CD4-positive, CD25-positive, alpha-beta regulatory T cell (primary cell): ENCODE results near the gene TBC1D17. TPM values are rescaled to one million over a fixed set of nuclear protein-coding genes. Genes with fewer than 3 reads are reported as not detected.

Experiments
- ATAC-seq, 2 donors: fragments of 150-1000 bp; cut with Tn5 transposase; one replicate each; pipeline ENCODE4 v1.10.0; 2021; ENCODE audit warnings: low read depth in 2 of 2, moderate number of reproducible peaks in 2 of 2, moderate library complexity in 1 of 2
- DNase-seq, 3 donors: peaks; one replicate each; pipeline versions ENCODE4 v3.0.0 to v3.0.0-alpha.2; 2012 to 2022; ENCODE audit warnings: mixed read lengths in 1 of 3
- H3K27ac ChIP-seq: one replicate; pipeline ENCODE4 v1.7.0; 2013; ENCODE audit warnings: mild to moderate bottlenecking, low read length; ENCODE audit not compliant: insufficient read depth, poor library complexity, severe bottlenecking
- H3K27me3 ChIP-seq: one replicate; pipeline ENCODE4 v1.7.0; 2013; ENCODE audit warnings: low read length; ENCODE audit not compliant: control insufficient read depth, insufficient read depth
- H3K36me3 ChIP-seq: one replicate; pipeline ENCODE4 v1.7.0; 2013; ENCODE audit warnings: mild to moderate bottlenecking, low read length, moderate library complexity; ENCODE audit not compliant: control insufficient read depth, insufficient read depth
- H3K4me1 ChIP-seq: 2 replicates; pipeline ENCODE4 v1.7.0; 2013; ENCODE audit warnings: mild to moderate bottlenecking, low read length; ENCODE audit not compliant: insufficient read depth, control insufficient read depth, poor library complexity, severe bottlenecking
- H3K4me3 ChIP-seq: one replicate; pipeline ENCODE4 v1.7.0; 2013; ENCODE audit warnings: low read depth, mild to moderate bottlenecking, low read length, moderate library complexity
- H3K9me3 ChIP-seq, 2 experiments: 1 replicate in 1 of 2; 2 replicates in 1 of 2; pipeline ENCODE4 v1.7.0; 2013; ENCODE audit warnings: low read length in 2 of 2, mild to moderate bottlenecking in 1 of 2, moderate library complexity in 1 of 2; ENCODE audit not compliant: control insufficient read depth in 2 of 2
- H3K27ac Mint-ChIP-seq, 3 donors: one replicate each; pipeline ENCODE4 v1.8.0; 2020 to 2022; ENCODE audit warnings: mild to moderate bottlenecking in 3 of 3, mixed read lengths in 3 of 3, moderate library complexity in 2 of 3
- H3K27me3 Mint-ChIP-seq: one replicate; pipeline ENCODE4 v1.8.0; 2022; ENCODE audit warnings: mild to moderate bottlenecking, mixed read lengths
- H3K36me3 Mint-ChIP-seq: one replicate; pipeline ENCODE4 v1.8.0; 2020; ENCODE audit warnings: mixed read lengths
- H3K4me1 Mint-ChIP-seq, 4 donors: one replicate each; pipeline ENCODE4 v1.8.0; 2020 to 2022; ENCODE audit warnings: mixed read lengths in 4 of 4, mild to moderate bottlenecking in 1 of 4
- H3K4me3 Mint-ChIP-seq, 4 donors: one replicate each; pipeline ENCODE4 v1.8.0; 2020 to 2022; ENCODE audit warnings: mild to moderate bottlenecking in 4 of 4, mixed read lengths in 4 of 4, moderate library complexity in 3 of 4
- H3K9me3 Mint-ChIP-seq, 7 donors: one replicate each; pipeline ENCODE4 v1.8.0; 2020 to 2022; ENCODE audit warnings: mixed read lengths in 7 of 7, mild to moderate bottlenecking in 3 of 7, moderate library complexity in 2 of 7
- polyA plus RNA-seq, 4 donors: library from polyadenylated mRNA; unstranded; fragments of 300-500 nt; fragmentation: Illumina TruSeq; gene quantifications; one replicate each; pipeline ENCODE4 v1.2.3, GENCODE V29; 2021
- total RNA-seq: library from RNA; stranded (reverse); gene quantifications from one replicate; pipeline ENCODE4 v1.2.3, GENCODE V29; 2022

Gene TBC1D17
- total and polyA plus RNA-seq, 5 donors from 2014 or later, result 8.8 to 48.1 (median 9.3) TPM

GRCh38 chr19:49840736-49841249, 36.7 kb upstream of the TBC1D17 start:
- DNase-seq (no peak), ATAC-seq (no peak)
- peak overlapping the region in 1 of 4 donors; percentile 52 for H3K4me3 Mint-ChIP-seq
- H3K36me3 Mint-ChIP-seq, result peaks cover 7% of the 10 kb centered on the region
- no peaks in the 10 kb centered on the region for H3K9me3 ChIP-seq
- no peaks in the 10 kb centered on the region for H3K9me3 Mint-ChIP-seq
- H3K27me3 Mint-ChIP-seq, result no peaks in the 10 kb centered on the region
- H3K36me3 ChIP-seq, result peaks cover 27% of the 10 kb centered on the region
- no peak overlapping the region for H3K27ac Mint-ChIP-seq
- H3K4me1 Mint-ChIP-seq, result no peaks in the 10 kb centered on the region
- H3K27me3 ChIP-seq, result no peaks in the 10 kb centered on the region
- H3K4me1 ChIP-seq, result no peaks in the 10 kb centered on the region
- no peak overlapping the region for H3K27ac ChIP-seq
- no peak overlapping the region for H3K4me3 ChIP-seq

GRCh38 chr19:49843265-49843664, 34.2 kb upstream of the TBC1D17 start:
- H3K4me1 ChIP-seq, result no peaks in the 10 kb centered on the region
- no peaks in the 10 kb centered on the region for H3K9me3 ChIP-seq
- ATAC-seq (peak in 1 of 2 donors; percentile 42), DNase-seq (no peak)
- Mint-ChIP-seq H3K4me3 (no peak overlapping the region), H3K9me3 (peaks cover 0 to 1% (median 0%) of the 10 kb centered on the region in 7 donors), H3K27ac (no peak overlapping the region), H3K4me1 (peaks cover 0 to 6% (median 4%) of the 10 kb centered on the region in 4 donors), H3K36me3 (peaks cover 7% of the 10 kb centered on the region), H3K27me3 (no peaks in the 10 kb centered on the region)
- no peak overlapping the region for H3K27ac ChIP-seq
- no peak overlapping the region for H3K4me3 ChIP-seq
- no peaks in the 10 kb centered on the region for H3K27me3 ChIP-seq
- H3K36me3 ChIP-seq, result peaks cover 13% of the 10 kb centered on the region

- no peak overlapping the region for H3K27ac Mint-ChIP-seq
- Histone ChIP-seq H3K27me3 (no peaks in the 10 kb centered on the region), H3K9me3 (no peaks in the 10 kb centered on the region), H3K27ac (no peak overlapping the region), H3K4me3 (no peak overlapping the region), H3K36me3 (peaks cover 4% of the 10 kb centered on the region), H3K4me1 (no peaks in the 10 kb centered on the region)
- peaks cover 0 to 2% (median 0%) of the 10 kb centered on the region in 7 donors for H3K9me3 Mint-ChIP-seq
- H3K4me3 Mint-ChIP-seq, result peak overlapping the region in 1 of 4 donors; percentile 10
- H3K4me1 Mint-ChIP-seq, result peaks cover 0 to 16% (median 14%) of the 10 kb centered on the region in 4 donors
- no peak for ATAC-seq
- DNase-seq, result no peak
- no peaks in the 10 kb centered on the region for H3K36me3 Mint-ChIP-seq
- no peaks in the 10 kb centered on the region for H3K27me3 Mint-ChIP-seq
Measured at GRCh38 chr19:49844138-49845095, 33.1 kb upstream of the TBC1D17 start.

- Histone ChIP-seq H3K4me3 (no peak overlapping the region), H3K27ac (no peak overlapping the region), H3K4me1 (peaks cover 5% of the 10 kb centered on the region), H3K27me3 (no peaks in the 10 kb centered on the region), H3K9me3 (no peaks in the 10 kb centered on the region), H3K36me3 (no peaks in the 10 kb centered on the region)
- peaks cover 7 to 26% (median 21%) of the 10 kb centered on the region in 4 donors for H3K4me1 Mint-ChIP-seq
- no peak for DNase-seq
- H3K36me3 Mint-ChIP-seq, result no peaks in the 10 kb centered on the region
- no peak for ATAC-seq
- H3K27ac Mint-ChIP-seq, result no peak overlapping the region
- H3K27me3 Mint-ChIP-seq, result no peaks in the 10 kb centered on the region
- H3K4me3 Mint-ChIP-seq, result no peak overlapping the region
- H3K9me3 Mint-ChIP-seq, result peaks cover 0 to 2% (median 0%) of the 10 kb centered on the region in 7 donors
Measured at GRCh38 chr19:49845414-49845813, 32.1 kb upstream of the TBC1D17 start.

- Histone ChIP-seq H3K27ac (no peak overlapping the region), H3K4me1 (peaks cover 8% of the 10 kb centered on the region), H3K4me3 (no peak overlapping the region), H3K27me3 (no peaks in the 10 kb centered on the region), H3K36me3 (no peaks in the 10 kb centered on the region), H3K9me3 (no peaks in the 10 kb centered on the region)
- DNase-seq, result no peak
- Mint-ChIP-seq H3K4me3 (no peak overlapping the region), H3K9me3 (peaks cover 0 to 2% (median 0%) of the 10 kb centered on the region in 7 donors), H3K27ac (no peak overlapping the region), H3K36me3 (no peaks in the 10 kb centered on the region), H3K4me1 (peaks cover 7 to 30% (median 22%) of the 10 kb centered on the region in 4 donors), H3K27me3 (no peaks in the 10 kb centered on the region)
- no peak for ATAC-seq
Measured at GRCh38 chr19:49846408-49846807, 31.1 kb upstream of the TBC1D17 start.

- Mint-ChIP-seq H3K36me3 (no peaks in the 10 kb centered on the region), H3K4me3 (peak overlapping the region in 1 of 4 donors; percentile 88), H3K9me3 (peaks cover 0 to 2% (median 0%) of the 10 kb centered on the region in 7 donors), H3K27ac (no peak overlapping the region), H3K4me1 (peaks cover 7 to 40% (median 32%) of the 10 kb centered on the region in 4 donors), H3K27me3 (no peaks in the 10 kb centered on the region)
- no peak overlapping the region for H3K4me3 ChIP-seq
- peaks cover 21% of the 10 kb centered on the region for H3K4me1 ChIP-seq
- peaks cover 2% of the 10 kb centered on the region for H3K27me3 ChIP-seq
- DNase-seq (peak in 1 of 3 donors; percentile 74), ATAC-seq (no peak)
- no peaks in the 10 kb centered on the region for H3K36me3 ChIP-seq
- no peak overlapping the region for H3K27ac ChIP-seq
- H3K9me3 ChIP-seq, result no peaks in the 10 kb centered on the region
Measured at GRCh38 chr19:49847731-49848696, 29.5 kb upstream of the TBC1D17 start.

- H3K4me1 Mint-ChIP-seq, result peaks cover 7 to 40% (median 36%) of the 10 kb centered on the region in 4 donors
- Histone ChIP-seq H3K4me1 (peaks cover 21% of the 10 kb centered on the region), H3K4me3 (no peak overlapping the region)
Measured at GRCh38 chr19:49848938-49849337, 28.6 kb upstream of the TBC1D17 start.

More at GRCh38 chr19:49848938-49849337, 28.6 kb upstream of the TBC1D17 start:
- DNase-seq (no peak), ATAC-seq (no peak)
- no peaks in the 10 kb centered on the region for H3K27me3 Mint-ChIP-seq
- Histone ChIP-seq H3K27ac (no peak overlapping the region), H3K27me3 (peaks cover 2% of the 10 kb centered on the region), H3K36me3 (no peaks in the 10 kb centered on the region), H3K9me3 (no peaks in the 10 kb centered on the region)
- H3K4me3 Mint-ChIP-seq, result peak overlapping the region; percentile 70 to 93 (median 83)
- H3K9me3 Mint-ChIP-seq, result peaks cover 0 to 2% (median 0%) of the 10 kb centered on the region in 7 donors
- H3K36me3 Mint-ChIP-seq, result no peaks in the 10 kb centered on the region
- peak overlapping the region in 1 of 3 donors; percentile 82 for H3K27ac Mint-ChIP-seq
